KBM-7 (cell line): ENCODE measurements around the gene PNKD.

Experiments used
- DNase-seq: peaks from one replicate; pipeline ENCODE4 v3.0.0-alpha.2; 2015
- in situ Hi-C: fragments of 300-500 bp; cut with MboI; formaldehyde crosslinking; loops from 2 replicates; pipeline ENCODE4 v1.14.3; 2020; ENCODE audit warnings: low sequenced_read_pairs, low pct_unique_long_range_greater_than_20kb, mixed read lengths

The PNKD gene

GRCh38 chr2:218326315-218326714 lies 56.0 kb downstream of the PNKD start:
- in situ Hi-C loops: no loop called here
- DNase-seq: no peak

- DNase-seq: peak; percentile 37
- in situ Hi-C loops: no loop called here
These were observed 57.3 kb downstream of the PNKD start for GRCh38 chr2:218327451-218328210.

DNA sequence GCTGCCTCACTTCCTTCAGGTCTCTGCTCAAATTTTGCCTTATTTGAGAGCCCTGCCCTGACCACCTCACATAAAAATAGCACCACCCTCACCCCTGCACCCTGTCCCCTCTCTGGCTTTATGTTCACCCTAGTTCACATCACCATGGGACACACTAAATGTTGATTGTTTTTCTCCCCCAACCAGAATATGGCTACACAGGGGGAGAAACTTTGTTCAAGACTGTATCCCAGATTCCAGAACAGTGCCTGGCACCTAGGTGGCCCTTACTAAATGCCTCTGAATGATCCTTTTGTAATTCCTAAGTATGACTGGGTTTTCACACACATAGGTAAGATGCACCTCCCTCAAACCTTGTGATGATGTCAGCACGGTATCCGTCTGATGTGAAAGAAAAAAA lies 58.0 kb downstream of the PNKD start:
- in situ Hi-C loops: no loop called here
- DNase-seq: no peak

DNA sequence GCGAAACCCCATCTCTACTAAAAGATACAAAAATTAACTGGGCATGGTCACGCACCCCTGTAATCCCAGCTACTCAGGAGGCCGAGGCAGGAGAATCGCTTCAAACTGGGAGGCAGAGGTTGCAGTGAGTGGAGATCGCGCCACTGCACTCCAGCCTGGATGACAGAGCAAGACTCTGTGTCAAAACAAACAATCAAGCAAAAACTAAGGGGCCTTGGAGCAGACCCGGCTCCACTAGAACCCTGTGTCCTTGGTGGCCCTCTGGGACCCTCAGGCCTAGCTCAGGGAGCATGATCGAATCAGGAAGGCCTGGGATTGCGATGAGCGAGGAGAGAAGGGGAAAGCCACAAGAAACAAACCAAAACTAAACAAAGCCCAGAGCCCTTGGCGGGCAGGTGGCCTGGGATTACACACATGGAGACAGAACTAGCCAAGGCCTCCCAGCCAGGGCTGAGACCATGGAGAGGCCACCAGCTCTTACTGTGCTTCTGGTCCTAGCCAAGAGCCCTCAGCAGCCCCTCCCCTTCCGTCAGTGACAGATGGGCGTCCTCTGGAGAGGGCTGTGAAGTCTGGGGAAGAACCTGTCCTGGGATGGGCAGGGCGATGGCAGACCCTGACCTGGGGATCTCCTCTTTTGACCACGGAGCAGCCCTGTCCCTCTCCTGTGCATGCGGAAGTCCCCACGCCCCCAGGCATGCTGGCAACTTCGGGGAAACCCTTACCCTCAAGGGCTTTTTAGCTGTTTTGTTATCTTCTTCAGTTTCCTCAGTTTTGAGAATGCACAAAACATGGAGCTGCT lies 58.9 kb downstream of the PNKD start:
- no peak for DNase-seq
- in situ Hi-C loops: no loop called here

GRCh38 chr2:218329826-218330593 lies 59.7 kb downstream of the PNKD start:
- in situ Hi-C loops: no loop called here
- no peak for DNase-seq

DNA sequence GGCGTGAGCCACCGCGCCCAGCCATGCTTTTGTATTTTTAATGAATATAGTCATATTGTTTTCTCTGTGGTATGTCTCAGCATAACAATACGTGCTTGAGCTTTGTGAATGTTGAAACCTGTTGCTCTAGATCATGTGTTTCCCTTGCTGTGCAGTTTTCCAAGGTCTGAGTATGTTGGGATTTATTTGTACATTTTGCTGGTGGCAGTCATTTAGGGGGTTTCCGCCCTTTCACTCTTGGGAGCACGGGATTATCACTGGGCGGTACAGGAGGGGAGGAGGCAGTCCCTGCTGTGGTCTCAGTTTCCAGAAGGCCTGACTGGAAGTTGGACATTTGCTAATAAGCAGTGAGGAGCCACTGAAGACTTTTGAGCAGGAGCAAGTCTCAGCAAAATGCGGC lies 61.4 kb downstream of the PNKD start:
- DNase-seq: no peak
- in situ Hi-C loops: no loop called here

DNA sequence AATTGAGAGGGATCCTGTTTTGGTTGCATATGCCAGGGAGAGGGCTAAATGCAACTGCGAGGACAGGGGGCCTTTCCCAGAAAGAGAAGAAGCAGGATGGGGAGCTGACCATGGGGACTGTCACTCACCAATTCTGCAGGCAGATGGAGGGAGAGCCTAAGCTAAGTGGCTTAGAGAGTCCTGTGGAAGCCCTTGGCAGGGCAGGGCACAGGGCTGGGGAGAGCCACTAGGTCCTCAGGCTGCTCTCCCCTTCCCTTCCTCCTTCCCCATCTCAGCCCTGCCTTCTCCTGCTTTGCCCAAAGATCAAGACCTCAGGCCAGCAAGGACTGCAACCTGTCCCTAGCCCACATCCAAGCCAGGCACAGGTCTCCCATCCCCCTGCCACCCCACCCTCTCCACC lies 62.0 kb downstream of the PNKD start:
- DNase-seq: peak; percentile 24

DNA sequence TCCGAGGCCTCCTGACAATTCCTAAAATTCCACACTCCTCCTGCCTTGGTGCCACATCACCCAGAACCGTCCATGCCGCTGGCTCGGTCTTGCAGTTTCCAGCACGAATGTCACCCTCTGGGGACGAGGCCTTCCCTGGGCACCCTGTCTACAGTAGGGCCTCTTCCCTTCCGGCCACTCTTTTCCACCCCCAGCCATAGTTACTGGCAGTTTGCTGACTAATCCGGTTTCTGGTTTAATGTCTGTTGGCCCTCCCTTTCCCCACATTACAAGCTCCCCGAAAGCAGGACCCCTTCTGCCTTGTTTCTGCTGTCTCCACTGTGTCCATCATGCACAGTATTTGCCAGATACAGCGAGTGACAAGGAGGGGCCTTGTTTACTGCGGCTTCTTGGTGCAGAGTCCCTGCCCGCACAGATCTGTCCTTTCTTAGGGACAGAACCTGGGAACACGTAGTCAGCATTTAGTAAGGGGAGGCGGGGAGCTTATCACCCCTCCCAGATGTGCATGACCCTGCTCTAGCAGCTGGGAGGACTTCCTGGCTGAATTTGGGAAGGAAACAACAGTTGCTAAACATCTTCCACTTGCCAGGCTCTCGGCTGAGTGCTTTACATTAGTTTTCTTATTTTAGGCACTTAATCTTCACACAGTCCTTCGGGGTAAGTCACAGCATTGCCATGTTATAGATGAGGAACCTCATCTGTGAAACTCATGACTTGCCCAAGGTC lies 62.8 kb downstream of the PNKD start:
- in situ Hi-C loops: no loop called here
- peak; percentile 97 for DNase-seq

More for the DNA sequence above, 62.0 kb downstream of the PNKD start:
- in situ Hi-C loops: no loop called here

- no peak for DNase-seq
- in situ Hi-C loops: no loop called here
These were observed 64.2 kb downstream of the PNKD start for GRCh38 chr2:218334531-218334930.

- no peak for DNase-seq
- in situ Hi-C loops: no loop called here
These were observed 70.3 kb downstream of the PNKD start for GRCh38 chr2:218340656-218341055.

DNA sequence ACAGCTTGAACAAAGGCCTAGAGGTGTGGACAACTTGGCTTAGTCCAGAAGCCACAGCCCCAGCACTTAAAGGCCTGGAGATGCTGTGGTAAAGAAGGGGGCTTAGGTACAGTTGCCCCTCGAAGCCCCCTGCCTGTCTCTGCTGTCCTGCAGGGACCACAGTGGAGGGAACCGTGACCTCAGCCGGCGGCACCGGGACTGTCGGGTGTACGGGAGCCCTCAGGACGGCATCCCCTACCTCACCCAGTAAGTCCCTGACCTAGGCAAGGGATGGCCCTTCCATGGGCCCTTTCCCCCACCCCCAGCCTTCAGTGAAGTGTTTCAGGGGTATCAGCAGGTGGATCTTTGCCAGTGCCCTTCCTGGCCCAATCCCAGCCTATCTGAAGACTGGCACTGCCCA lies 71.1 kb downstream of the PNKD start:
- DNase-seq: no peak
- in situ Hi-C loops: no loop called here

DNA sequence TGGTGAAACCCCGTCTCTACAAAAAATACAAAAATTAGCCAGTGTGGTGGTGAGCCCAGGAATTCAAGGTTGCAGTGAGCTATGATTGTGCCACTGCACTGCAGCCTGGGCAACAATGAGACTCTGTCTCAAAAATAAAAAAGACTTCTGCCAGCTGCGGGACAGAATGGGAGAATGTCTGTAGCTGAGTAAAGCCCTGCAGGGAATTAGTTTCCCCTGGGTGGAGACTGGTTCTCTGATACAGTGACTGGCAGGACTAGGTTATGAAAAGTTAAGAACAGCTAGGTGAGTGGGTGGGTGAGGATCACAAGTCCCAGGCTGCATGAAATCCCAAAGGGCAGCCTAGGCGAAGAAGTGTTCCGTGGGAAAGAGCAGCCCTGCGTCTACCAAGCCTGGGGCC lies 72.5 kb downstream of the PNKD start:
- no peak for DNase-seq

GRCh38 chr2:218343591-218343990 lies 73.3 kb downstream of the PNKD start:
- DNase-seq: no peak
- in situ Hi-C loops: no loop called here

More for the DNA sequence above, 72.5 kb downstream of the PNKD start:
- in situ Hi-C loops: no loop called here

DNA sequence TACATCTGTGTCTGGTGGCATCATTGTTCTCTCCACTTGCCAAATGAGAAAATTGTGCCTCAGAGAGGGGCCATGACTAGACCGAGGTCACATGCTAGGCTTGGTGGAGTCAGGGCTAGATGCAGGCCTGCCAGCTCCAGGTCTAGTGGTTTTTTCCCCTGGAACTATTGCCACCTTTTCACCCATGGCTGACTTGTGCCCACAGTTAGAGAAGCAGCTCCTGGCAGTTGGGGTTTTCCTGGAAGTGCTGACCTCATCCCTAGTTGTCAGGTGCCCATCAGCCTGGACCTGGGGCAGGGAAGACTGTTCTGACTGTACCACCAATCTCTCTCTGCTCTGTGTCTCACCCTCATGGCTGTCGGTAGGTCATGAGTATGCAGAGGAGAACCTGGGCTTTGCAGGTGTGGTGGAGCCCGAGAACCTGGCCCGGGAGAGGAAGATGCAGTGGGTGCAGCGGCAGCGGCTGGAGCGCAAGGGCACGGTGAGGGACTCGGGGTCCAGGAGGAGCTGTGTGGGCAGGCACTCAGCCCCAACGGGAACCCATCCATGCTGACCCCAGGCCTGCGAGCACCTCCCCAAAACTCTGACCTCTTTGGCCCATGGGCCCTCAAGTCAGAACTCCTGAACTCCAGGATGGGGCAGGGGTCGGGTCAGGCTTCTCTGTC lies 73.9 kb downstream of the PNKD start:
- DNase-seq: no peak
- in situ Hi-C loops: no loop called here

GRCh38 chr2:218344755-218345417 lies 74.6 kb downstream of the PNKD start:
- in situ Hi-C loops: no loop called here
- DNase-seq: no peak

- in situ Hi-C loops: no loop called here
- no peak for DNase-seq
These were observed 75.3 kb downstream of the PNKD start for GRCh38 chr2:218345491-218346236.

GRCh38 chr2:218347172-218347571 lies 76.9 kb downstream of the PNKD start:
- DNase-seq: no peak
- in situ Hi-C loops: no loop called here

GRCh38 chr2:218354045-218354444 lies 83.7 kb downstream of the PNKD start:
- in situ Hi-C loops: no loop called here
- no peak for DNase-seq
